PC-3 (cell line): ENCODE measurements around the gene CDH22.

Experiments
- EZH2 ChIP-seq: fragments of 300-600 bp; sonication (generic); IDR thresholded peaks from one replicate; pipeline ENCODE4 v1.6.1; 2017; ENCODE audit warnings: antibody characterized with exemption, mild to moderate bottlenecking, low read length; ENCODE audit not compliant: unreplicated experiment
- EZH2phosphoT487 ChIP-seq: fragments of 300-600 bp; sonication (generic); IDR thresholded peaks from 2 replicates; pipeline ENCODE4 v1.6.1; 2018; ENCODE audit warnings: mild to moderate bottlenecking, antibody characterized with exemption, low read length, borderline replicate concordance
- TF ChIP-seq, protein P1 (sequence below): fragments of 300-600 bp; sonication (generic); conservative IDR thresholded peaks from 2 replicates; pipeline ENCODE4 v1.5.1; 2017; ENCODE audit warnings: antibody characterized with exemption, low read depth, mild to moderate bottlenecking, low read length

DNA sequence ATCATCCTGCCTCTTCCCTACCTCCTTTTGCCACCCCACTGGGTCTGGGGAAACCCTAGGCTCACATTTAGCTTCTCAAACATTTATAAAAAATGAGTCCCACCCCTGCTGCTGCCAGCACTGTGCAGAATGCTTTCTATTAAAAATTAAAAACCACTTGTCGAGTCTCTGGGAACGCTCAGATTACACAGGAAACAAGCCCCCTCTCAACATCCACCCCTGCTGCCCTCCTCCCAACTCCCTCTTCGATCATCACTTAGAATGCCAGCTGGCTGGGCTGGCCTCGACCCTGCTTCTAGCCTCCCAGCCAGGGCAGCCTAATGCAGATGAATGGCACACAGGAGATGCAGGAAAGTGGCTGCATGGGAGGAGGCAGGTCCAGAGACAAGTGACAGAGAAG, 75.8 kb downstream of the CDH22 start:
- TF ChIP-seq, protein P1, sequence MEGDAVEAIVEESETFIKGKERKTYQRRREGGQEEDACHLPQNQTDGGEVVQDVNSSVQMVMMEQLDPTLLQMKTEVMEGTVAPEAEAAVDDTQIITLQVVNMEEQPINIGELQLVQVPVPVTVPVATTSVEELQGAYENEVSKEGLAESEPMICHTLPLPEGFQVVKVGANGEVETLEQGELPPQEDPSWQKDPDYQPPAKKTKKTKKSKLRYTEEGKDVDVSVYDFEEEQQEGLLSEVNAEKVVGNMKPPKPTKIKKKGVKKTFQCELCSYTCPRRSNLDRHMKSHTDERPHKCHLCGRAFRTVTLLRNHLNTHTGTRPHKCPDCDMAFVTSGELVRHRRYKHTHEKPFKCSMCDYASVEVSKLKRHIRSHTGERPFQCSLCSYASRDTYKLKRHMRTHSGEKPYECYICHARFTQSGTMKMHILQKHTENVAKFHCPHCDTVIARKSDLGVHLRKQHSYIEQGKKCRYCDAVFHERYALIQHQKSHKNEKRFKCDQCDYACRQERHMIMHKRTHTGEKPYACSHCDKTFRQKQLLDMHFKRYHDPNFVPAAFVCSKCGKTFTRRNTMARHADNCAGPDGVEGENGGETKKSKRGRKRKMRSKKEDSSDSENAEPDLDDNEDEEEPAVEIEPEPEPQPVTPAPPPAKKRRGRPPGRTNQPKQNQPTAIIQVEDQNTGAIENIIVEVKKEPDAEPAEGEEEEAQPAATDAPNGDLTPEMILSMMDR = no peak
- TF ChIP-seq EZH2 (no peak), EZH2phosphoT487 (no peak)
